ENCODE data around the gene PATZ1.

PATZ1 gene

GRCh38 chr22:31313366-31314147, 32.6 kb downstream of the PATZ1 start:
- DNase-seq (ENCODE audit: low read depth, low spot score) = peak; percentile 21

DNA sequence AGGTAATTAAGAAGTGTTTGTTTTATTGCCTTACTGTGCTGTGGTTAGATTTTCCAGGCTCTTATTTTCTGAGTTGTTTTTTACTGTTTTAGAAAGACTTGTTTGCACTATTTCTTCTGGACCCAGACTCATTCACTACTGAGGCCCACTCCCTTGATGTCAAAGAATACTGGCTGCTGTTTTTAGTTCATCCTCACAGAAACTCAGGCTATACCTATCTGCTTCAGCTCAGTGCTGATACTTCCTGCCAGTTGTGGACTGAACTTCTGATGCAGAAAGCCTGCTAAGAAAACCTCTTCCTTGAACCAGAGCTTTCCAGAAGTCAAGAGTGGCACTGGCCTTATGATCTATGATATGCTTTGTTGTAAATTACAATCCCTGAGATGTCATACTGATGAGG, 38.0 kb downstream of the PATZ1 start:
- DNase-seq (ENCODE audit: low read depth, low spot score) = no peak

DNA sequence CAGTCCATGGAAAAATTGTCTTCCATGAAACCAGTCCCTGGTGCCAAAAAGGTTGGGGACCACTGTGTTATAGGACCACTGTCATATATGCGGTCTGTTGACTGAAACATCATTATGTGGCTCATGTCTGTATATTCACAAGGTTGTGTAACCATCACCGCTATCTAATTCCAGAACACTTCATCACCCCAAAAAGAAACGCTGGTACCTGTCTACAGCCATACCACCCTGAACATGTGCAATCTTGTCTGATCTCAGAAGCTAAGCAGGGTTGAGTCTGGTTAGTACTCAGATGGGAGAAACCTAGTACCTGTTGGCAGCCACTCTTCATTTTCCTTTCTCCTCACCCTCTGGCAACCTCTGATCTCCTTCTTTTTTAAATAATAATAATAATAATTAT, 41.0 kb downstream of the PATZ1 start:
- DNase-seq (ENCODE audit: low read depth, low spot score) = no peak

- no peak for DNase-seq (ENCODE audit: low read depth, low spot score)
Observed at GRCh38 chr22:31302537-31302936, 43.6 kb downstream of the PATZ1 start.

DNA sequence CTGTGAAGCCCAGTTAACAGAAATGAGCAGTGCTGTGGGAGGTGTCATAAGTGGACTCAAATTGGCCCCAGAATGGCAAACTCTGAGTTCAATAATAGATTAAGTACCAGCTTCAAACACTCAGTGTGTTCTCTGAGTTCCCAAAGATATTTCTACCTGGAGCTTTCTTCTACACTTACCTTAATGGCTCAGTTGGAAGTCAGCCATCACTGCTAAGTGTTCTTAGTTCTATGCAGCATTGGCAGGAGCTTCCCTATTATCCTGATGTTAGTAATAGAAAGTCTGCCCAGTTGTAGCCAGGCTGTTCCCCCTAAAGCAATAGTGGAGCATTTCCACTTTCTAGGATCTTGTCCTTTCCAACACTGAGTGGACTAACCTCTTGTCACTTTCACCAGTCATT, 44.1 kb downstream of the PATZ1 start:
- DNase-seq (ENCODE audit: low read depth, low spot score) = no peak

- no peak for DNase-seq (ENCODE audit: low read depth, low spot score)
Observed at GRCh38 chr22:31300896-31301295, 45.2 kb downstream of the PATZ1 start.

DNA sequence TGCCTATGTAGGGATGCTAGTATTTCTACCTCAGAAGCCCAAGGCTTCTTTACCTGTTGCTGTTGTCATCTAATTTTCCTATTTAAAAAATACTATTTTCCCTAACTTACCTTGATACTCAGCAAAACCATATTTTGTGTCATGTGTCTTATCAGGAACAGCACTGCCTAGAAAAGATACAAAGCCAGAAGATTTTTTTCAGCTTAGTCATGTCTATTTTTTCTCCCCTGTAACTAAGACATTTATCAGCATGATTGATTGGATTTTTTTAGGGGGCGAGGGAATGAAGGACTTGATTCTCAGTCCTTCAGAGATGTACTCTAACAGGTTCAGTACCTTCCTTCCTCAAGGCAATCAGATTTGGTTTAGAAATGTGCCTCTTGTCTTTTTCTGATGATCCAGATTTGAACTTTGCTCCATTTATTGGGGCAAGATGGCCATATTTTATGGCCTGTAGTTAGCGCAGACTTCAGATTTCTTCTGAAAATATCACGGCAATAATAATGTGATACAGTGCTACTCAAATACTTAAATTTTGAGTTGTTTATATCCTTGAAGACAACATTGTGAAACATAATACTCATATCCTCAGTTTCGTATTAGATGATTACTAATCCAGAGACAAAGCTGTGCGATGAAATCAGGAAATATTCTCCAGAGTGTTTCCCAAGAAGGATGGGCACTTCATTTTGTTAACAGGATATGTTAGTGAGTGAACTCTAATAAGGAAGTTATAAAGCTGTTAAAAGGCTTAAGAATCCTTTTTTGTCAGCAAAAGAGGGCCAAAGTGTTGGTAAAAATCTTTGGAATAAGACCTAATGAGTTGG, 50.1 kb downstream of the PATZ1 start:
- DNase-seq (ENCODE audit: low read depth, low spot score) = no peak

DNA sequence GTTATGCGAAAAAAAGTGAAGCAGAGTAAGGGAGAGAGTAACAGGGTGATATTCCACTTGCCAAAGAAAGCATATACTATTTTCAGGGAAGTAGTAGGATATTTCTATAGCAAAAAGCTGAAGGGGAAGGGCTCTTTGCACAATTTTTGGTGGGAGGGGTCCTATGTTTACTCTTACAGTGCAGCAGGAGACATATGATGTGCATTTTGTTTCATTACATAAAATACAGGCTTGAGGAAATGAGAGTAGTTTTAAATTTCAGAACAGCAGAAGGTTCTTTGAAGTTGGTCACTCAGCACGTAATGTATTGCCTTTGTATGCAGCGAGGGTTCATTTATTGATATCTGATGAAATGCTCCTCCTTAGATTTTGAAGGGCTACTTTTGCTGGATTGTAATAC, 50.8 kb downstream of the PATZ1 start:
- DNase-seq (ENCODE audit: low read depth, low spot score) = no peak

GRCh38 chr22:31292236-31292989, 53.7 kb downstream of the PATZ1 start, which contains the start of gene PIK3IP1:
Gene PIK3IP1, minus strand, starts transcription at chr22:31292488. Its CDS starts 144 bp downstream, at chr22:31292344.
- peak; percentile 53 for DNase-seq (ENCODE audit: low read depth, low spot score)

DNA sequence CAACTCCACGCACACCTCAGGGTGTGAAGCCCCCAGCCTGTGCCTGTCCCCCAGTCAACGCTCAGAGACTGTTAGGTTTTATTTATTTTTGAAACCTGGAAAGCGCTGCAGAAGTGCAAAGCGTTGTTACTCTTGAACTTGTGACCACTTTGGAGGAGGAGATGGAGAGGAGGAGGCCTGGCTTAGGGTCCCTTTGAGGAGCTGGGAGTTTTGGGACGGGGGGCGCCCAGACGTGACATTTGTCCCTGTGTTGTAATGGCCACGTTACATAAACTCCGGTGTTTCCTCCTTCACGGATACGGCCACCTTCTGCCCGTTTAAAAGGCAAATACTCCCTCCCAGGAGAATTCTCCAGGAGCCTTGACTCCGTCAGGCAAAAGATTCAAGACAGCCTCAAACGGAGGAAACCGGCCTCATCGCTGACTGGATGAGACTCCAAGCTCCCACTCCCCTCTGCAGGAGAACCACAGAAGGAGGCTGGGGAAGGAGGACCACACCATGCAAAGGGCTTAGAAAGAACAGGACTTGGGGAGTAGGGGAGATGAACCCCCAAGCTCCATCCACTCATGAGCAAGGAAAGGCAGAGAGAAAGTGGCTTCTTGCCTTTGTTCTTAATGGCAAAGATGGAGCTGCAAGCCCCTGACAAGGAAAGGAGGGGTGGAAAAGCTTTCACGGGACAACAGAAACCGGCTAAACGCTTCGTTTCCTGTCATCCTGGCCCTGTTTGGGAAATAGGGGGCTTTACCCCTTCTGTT, 54.5 kb downstream of the PATZ1 start:
- no peak for DNase-seq (ENCODE audit: low read depth, low spot score)

- DNase-seq (ENCODE audit: low read depth, low spot score) = peak; percentile 83
Observed at GRCh38 chr22:31290494-31291471, 55.4 kb downstream of the PATZ1 start.

DNA sequence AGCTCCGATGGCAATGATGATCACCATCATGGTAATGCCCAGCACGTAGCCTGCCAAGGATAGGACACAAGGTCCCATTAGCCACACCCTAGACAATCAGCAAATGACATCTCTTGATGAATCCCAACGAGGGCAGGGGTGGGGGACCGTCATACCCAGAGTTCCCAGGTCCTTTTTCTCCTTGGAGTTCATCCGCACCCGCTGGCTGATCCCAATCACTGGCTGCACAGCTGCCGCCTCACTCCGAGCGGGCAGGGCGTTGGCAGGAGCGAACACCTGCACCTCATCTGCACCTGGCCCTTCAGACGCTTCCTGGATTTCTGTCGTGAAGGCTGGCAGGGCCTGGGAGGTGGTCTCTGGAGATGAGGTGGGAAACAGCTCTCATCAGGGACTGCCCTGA, 56.8 kb downstream of the PATZ1 start:
- no peak for DNase-seq (ENCODE audit: low read depth, low spot score)

- DNase-seq (ENCODE audit: low read depth, low spot score) = no peak
Observed at GRCh38 chr22:31288496-31289240, 57.5 kb downstream of the PATZ1 start.

DNA sequence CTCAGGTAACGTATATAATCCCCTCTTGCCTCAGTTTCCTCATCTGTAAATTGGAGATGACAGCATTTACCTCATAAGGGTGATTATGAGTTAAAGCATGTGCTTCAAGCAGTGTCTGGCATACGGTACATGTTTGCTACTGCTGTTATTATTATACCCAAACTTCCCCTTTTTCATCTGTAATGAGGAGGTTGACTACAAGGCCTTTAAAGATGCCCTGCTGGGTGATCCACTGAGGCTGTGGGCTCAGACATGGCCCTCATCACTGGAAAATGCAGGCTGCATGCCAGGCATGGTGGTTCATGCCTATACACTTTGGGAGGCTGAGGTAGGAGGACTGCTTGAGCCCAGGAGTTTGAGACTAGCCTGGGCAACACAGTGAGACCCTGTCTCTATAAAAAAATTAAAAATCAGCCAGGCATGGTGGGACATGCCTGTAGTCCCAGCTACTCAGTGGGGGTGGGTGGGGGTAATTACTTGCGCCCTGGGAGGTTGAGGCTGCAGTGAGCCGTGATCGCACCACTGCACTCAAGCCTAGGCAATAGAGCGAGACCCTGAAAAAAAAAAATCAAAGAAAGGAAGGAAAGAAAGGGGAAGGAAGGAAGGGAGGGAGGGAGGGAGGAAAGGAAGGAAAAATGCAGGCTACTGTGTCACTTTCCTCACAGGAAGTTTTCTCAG, 58.2 kb downstream of the PATZ1 start:
- no peak for DNase-seq (ENCODE audit: low read depth, low spot score)

DNA sequence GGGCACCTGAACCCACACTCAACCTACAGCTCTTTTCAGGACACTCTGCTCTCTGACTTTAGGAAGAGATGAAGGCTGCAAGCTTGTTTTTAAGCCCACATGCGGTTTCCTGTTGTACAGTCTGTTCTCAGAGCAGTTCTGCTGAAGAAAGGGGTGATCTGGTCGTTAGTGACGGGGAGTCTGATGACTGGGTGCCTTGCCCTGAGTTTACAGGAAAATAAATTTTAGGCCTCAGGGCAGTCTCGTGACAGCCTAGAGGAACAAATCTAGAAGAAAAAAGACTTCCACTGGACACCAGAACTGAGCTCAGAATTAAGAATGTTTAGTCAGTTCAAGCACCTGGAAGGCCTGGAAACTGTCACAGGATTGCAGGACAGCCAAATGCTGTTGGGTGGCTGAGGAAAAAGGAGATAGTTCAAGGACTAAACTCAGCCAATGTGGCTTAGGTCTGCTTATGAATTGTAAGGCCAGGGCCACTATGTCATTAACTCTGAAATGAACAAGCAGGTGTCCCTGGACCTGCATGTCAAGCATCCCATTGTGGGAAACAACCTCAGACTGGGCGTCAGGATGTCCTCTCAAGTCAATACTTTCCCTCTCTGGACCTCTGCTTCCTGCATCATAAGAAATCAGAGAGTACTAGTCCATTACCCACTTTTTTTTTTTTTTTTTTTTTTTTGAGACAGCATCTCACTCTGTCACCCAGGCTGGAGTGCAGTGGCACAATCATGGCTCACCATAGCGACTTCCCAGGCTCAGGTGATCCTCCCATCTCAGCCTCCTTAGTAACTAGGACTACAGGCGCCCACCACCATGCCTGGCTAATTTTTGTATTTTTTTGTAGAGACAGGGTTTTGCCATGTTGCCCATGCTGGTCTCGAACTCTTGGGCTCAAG, 59.5 kb downstream of the PATZ1 start:
- DNase-seq (ENCODE audit: low read depth, low spot score) = peak; percentile 20

DNA sequence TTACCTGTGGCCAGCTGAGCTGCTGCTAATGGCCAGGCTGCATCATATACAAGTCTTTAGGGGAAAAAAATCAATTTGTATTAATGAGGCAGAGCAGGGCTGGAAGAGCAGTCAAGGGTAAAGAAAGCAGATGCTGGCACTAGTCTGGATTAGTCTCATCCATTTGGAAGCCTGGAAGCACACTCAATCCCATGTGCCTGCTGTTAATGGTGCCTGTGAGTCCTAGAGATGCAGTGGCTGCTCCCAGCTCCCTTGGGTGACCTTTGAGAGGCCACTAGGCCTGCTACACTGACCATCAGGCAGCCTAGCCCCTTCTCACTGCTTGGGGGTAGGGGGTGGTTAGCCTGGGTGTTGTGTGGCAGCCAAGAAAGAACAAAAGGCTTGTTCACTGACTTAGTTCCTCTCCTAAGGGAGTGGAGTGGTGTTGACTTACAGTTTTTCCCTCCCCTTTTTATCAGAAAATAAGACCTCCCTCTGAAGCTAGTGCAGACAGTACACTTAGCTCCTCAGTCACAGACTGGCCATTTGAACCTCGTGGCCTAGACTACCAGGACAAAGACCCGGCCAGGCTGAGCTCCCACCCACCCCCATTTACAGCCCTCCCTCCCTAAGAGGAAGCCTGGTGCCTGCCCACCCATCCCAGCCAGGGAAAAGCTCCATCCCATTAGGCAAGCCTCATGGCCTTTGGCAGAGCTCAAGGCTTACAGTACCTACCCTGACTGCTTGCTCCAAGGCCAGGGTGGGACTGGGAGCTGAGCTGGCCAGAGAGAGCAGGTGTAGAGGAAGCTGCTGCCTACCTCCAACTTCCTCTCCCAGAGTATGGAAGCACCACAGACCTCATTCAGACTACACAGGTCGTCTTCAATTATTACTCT, 61.6 kb downstream of the PATZ1 start:
- DNase-seq (ENCODE audit: low read depth, low spot score) = no peak

Data from activated naive CD8-positive, alpha-beta T cell treated with anti-CD3 and anti-CD28 coated beads, Interleukin-2, amount 50 U/mL, for 16 hours (primary cell).